HG02623 (cell line): ENCODE measurements around the gene CCR3.
"Not testable (repeated sequence)": the region's sequence is repeated elsewhere in the genome, so short reads cannot be mapped to it uniquely, and the experiment has no call there.

ENCODE experiments used
- ATAC-seq: cut with Tn5 transposase; IDR thresholded peaks from one replicate; pipeline ENCODE4 v1.9.1; 2021; ENCODE audit warnings: moderate library complexity; ENCODE audit not compliant: unreplicated experiment

CCR3 gene

DNA sequence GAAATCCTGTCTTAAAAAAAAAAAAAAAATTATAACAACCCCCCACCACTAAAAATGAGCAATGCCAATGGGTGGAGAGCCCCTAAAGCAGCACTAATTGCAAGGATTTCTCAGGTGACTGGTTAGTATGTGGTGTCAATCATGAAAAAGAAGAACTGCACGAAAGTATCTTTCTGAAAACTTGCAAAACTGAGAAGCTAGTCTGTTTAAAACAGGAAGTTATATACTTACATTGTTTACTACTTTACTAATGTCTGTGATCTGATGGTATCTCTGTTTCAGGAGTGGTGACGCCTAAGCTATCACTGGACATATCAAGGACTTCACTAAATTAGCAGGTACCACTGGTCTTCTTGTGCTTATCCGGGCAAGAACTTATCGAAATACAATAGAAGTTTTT is at the start of gene CCR3:
Gene CCR3 (plus strand): TSS at position 341 of the 400 bp plus-strand sequence. CDS start 22,699 bp downstream, outside the sequence.
- no peak for ATAC-seq

DNA sequence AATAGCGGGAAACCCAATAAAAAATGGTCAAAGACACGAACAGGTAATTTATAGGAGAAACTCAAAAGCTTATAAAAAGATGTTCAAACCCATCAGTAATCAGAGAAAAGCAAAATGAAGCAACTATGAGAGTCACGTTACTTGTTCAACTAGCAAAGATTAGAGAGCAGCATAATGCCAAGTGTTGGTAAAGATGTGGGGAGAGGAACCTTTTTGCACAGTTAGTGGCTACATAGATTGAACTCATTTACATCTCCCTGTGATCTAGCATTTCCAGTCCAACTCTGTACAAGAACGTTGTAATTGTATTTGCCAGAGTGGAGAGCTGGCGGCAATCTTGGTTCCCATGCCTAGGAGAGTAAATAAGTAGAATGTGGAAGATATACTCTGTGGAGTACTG is 49.3 kb upstream of the CCR3 start:
- no peak for ATAC-seq

- ATAC-seq, result no peak
Observed at GRCh38 chr3:46193436-46193835, 48.8 kb upstream of the CCR3 start.

DNA sequence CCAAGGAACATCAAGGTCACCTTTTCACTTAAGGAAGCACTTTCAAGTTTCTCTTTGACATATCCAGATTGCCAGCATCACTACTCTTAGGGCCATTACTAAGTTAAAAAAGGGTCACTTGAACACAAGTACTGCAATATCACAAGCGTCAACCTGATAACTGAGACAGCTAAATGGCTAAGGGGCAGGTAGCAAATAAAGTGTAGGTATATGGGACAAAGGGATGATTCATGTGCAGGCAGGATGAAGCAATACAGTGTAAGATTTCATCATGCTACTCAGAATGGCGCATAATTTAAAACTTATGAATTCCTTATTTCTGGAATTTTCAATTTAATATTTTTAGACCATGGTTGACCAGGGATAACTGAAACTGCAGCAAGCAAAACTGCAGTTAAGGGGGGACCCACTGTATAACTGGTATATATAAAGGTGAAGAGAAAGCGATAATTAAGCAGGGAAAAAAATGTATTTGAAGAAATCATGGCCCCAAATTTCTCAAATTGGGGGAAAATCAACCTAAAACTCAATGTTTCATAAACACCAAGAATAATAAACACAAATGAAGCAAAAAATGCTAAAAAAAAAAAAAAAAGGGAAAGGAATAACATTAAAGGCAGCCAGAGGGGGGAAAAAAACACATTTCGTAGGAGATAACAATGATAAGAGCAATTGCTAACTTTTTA is 47.2 kb upstream of the CCR3 start:
- no peak for ATAC-seq

GRCh38 chr3:46196261-46196957 is 45.9 kb upstream of the CCR3 start:
- ATAC-seq, result no peak

GRCh38 chr3:46200211-46200610 is 42.0 kb upstream of the CCR3 start:
- ATAC-seq, result no peak

GRCh38 chr3:46200790-46201189 is 41.5 kb upstream of the CCR3 start:
- ATAC-seq, result no peak

DNA sequence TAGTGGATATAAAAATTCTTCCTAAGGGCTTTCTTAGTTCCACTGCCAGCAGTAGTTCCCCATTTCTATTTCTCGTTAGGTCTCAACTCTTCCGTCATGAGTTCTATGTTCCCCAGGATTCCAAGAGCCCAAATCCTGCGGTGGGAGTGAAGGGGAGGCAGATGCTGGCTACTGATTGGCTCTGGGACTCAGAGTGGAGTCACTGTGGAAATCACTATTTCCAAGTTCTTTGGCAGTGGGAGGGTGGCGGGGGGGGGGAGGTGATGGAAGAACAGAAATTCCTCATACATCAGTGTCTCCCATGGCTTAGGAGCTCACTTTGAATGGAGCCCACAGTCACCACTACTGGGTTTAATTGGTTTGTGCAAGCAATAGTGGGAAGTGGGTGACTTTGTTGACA is 39.7 kb upstream of the CCR3 start:
- no peak for ATAC-seq

DNA sequence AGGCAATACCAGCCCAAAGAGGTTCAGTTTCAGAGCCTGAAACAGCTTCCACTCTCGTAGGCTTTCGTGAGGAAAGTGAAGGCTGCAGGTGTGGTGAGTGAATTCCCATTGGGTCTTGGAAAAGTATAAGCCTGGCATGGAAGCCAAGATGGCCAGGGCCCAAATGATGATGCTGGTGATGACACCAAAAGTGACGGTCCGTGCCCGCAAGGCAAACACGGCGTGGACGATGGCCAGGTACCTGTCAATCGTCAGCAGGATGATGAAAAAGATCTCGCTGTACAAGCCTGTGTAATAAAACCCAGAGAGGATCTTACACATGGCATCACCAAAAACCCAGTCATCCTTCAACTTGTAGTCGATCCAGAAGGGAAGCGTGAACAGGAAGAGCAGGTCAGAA is 38.6 kb upstream of the CCR3 start:
- no peak for ATAC-seq

DNA sequence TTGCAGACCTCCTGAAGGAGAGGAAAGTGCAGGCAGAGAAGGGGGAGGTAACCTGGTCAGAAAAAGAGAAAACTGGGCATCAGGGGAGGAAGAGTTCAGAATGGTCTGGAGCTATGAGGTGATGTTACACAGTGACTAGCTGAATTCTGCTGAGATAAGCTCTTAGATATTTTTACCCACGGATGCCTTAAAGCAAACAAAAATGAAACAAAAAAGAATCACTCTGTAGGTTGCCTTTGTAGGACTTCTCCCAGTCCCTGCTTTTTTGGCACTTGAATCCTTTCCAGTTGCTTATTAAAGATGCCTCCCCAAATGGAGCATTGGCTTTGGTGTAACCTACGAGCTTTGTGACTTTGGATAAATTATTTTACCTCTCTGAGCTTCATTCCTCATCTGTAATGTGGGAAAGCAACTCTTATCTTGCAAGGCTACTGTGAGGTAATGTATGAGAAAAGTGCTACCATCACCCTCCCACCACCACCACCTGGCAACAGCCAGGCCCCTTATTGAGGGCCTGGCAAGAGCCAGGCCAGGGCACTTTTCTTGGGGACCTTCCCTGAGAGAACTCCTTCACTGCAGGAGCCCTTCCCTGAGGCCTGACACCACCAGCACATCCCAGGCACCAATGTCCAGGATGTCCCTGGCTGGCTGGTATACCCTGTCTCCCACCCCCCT is 36.8 kb upstream of the CCR3 start:
- no peak for ATAC-seq

GRCh38 chr3:46206282-46207015 is 35.8 kb upstream of the CCR3 start:
- ATAC-seq, result no peak

- ATAC-seq, result not testable (repeated sequence)
Observed at GRCh38 chr3:46207514-46207913, 34.7 kb upstream of the CCR3 start.

DNA sequence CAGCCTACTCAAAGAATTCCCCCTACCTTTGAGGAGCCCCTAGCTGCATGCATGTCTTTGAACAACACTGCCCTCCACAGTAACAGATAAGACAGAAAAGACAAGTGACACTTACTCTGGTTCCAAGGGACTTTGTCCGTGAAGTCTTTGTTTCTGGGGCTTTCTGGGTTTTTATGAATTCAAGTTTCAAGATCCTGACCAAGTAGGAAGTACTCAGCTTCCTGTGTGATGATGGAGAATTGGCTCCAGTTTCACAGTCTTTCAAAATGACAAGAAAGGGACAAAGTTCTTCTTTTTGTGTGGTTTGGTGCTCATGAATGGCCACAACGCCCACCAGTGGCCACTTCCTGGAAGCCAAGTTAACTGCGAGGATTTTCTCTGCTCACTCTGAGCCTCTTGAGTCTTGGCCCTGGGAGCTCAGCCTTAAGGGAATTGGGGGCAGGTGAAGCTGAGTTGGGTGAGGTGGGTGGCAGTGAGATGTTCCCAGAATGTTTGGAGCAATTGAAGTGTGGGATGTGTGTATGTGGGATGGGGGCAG is 34.0 kb upstream of the CCR3 start, which contains the start of gene CCR1:
Gene CCR1 (minus strand): TSS at position 147 of the 538 bp plus-strand sequence. CDS start 4,000 bp downstream, outside the sequence.
- no peak for ATAC-seq

DNA sequence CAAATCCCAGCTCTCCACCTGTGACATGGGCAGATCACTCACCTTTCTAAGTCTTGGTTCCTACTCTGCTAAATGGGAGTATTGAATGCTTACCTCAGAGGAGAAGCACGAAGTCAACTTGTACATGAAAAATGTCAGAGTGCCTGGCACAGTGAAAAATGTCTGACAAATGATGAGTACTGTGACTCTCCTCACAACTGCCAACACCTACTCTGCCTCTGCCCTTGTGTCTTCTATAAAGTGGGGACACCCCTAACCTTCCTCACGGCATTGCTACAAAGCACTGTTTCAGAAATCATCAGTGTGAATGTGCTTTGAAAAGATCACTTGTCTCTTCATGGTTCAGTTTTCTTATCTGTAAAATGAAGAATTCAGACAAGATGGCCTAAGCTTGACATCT is 33.2 kb upstream of the CCR3 start:
- no peak for ATAC-seq

DNA sequence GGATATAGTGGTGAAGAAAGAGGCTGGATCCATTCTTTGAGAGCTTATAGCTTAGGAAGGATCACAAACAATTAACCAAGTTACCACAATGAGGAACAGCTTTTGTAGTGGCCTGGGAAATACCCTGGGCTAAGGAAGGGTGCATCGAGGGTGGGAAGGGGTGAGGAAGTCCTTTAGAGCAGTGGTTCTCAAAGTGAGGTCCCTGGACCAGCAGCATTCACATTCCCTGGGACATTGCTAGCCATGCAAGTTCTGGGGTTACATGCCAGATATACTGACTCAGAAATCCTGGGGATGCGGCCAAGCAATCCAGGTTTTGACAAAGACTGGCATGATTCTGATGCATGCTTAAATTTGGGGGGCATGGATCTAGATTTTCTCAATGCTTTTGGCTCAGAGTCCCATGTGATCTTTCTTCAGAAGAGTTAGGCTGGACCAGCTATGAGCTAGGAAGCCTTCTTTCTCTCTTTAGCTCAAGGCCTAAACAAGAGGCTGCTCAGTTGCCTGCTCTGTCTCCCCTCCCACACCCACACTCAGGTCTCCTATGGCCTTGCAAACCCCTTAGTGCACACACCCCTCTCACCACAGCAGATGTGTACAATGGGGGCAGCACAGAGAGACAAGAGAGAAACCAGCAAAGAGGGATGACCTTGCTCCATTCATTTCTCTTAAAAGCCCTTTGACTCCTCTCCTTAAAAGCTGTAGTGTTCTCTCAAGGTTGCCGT is 32.4 kb upstream of the CCR3 start:
- ATAC-seq, result no peak

- ATAC-seq, result no peak
Observed at GRCh38 chr3:46212101-46212500, 30.2 kb upstream of the CCR3 start.

DNA sequence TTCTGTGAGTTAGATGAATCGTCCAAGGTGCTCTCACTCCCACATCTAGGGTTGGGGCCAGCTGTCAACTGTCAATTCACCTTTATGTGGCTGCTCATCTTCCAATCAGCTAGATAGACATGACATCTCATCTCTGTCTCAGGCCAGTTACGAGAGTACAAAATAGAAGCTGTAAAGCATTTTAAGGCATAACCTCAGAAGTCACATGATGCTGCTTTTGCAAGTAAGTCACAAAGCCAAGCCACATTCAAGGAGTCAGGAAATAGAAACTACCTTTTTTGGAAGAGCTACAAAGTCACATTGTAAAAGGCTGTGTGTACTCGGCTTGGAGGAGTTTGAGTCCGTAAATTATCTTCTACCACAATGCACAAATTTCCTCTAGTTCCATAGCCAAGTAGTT is 29.1 kb upstream of the CCR3 start:
- no peak for ATAC-seq

GRCh38 chr3:46214751-46215352 is 27.4 kb upstream of the CCR3 start:
- no peak for ATAC-seq

GRCh38 chr3:46215810-46216414 is 26.3 kb upstream of the CCR3 start:
- no peak for ATAC-seq
